ENCODE results near the gene STMP1.

GRCh38 chr7:135662373-135663114 is at the start of gene STMP1:
- TF ChIP-seq CTCF (IDR thresholded peaks at IDR 0.05) (peak; percentile 84), ZFX (IDR thresholded peaks at IDR 0.05; ENCODE audit: borderline replicate concordance) (no peak)
